Activated CD8-positive, alpha-beta T cell treated with anti-CD3 and anti-CD28 coated beads for 36 hours (primary cell): ENCODE measurements around the gene LRMDA. TPM values are rescaled to one million over a fixed set of nuclear protein-coding genes. Genes with fewer than 3 reads are reported as not detected.

ENCODE experiments used
- ATAC-seq: fragments of 200-7000 bp; cut with Tn5 transposase; one replicate; pipeline ENCODE4 v1.10.0; 2021; ENCODE audit warnings: mild to moderate bottlenecking, moderate library complexity
- CTCF ChIA-PET: fragments of 350-600 bp; sonication (Branson Sonifier 250); formaldehyde crosslinking; loops from one replicate; lab custom pipeline; 2021; ENCODE audit warnings: antibody characterized with exemption; lab: Charles Lee
- POLR2A ChIA-PET: fragments of 350-600 bp; sonication (Branson Sonifier 250); formaldehyde crosslinking; loops from one replicate; lab custom pipeline; 2021; ENCODE audit warnings: antibody characterized with exemption; lab: Charles Lee
- DNase-seq: peaks from one replicate; pipeline ENCODE4 v3.0.0-alpha.2; 2020
- H3K27ac Mint-ChIP-seq: one replicate; pipeline ENCODE4 v1.8.0; 2021; ENCODE audit warnings: mild to moderate bottlenecking, mixed read lengths
- H3K27me3 Mint-ChIP-seq: one replicate; pipeline ENCODE4 v1.8.0; 2021; ENCODE audit warnings: mixed read lengths
- H3K36me3 Mint-ChIP-seq: one replicate; pipeline ENCODE4 v1.8.0; 2021; ENCODE audit warnings: low read depth, mixed read lengths
- H3K4me1 Mint-ChIP-seq: one replicate; pipeline ENCODE4 v1.8.0; 2021; ENCODE audit warnings: low read depth, mixed read lengths
- H3K4me3 Mint-ChIP-seq: one replicate; pipeline ENCODE4 v1.8.0; 2021; ENCODE audit warnings: mild to moderate bottlenecking, moderate library complexity, mixed read lengths
- H3K9me3 Mint-ChIP-seq: one replicate; pipeline ENCODE4 v1.8.0; 2021; ENCODE audit warnings: mixed read lengths
- intact Hi-C: fragments of 100-400 bp; cut with micrococcal nuclease; formaldehyde crosslinking; loops from one replicate; pipeline ENCODE4 v1.10.0; 2022
- total RNA-seq, 2 experiments: library from RNA; stranded (reverse); gene quantifications; one replicate each; pipeline ENCODE4 v1.2.3, GENCODE V29; 2021
- TF ChIP-seq, protein P1 (sequence below): fragments of 200-600 bp; IDR thresholded peaks from one replicate; pipeline ENCODE4 v1.8.0; 2022; ENCODE audit warnings: antibody characterized with exemption, mild to moderate bottlenecking

Gene LRMDA
- total RNA-seq, 2 experiments from 2014 or later = not detected

DNA sequence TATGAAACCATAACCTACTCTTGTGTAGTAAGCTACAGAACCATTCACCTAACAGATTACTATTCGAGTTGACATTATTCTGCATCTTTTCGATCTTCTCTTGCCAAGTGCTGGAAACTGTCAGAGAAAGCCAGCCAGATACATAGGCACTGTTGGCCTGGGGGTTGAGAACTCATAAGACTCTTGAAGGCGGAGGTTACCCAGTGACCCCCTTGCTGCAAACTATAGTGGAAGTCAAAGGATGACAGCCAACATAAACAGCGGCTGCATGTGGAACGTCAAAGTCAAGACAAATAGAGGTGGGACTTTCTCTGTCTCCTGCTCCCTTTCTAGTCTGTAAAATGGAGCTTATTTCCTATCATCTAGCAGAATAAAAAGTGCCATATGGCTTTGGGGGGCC, 394.2 kb downstream of the LRMDA start:
- no peaks in the 10 kb centered on the region for H3K36me3 Mint-ChIP-seq
- H3K9me3 Mint-ChIP-seq = no peaks in the 10 kb centered on the region
- H3K27me3 Mint-ChIP-seq = no peaks in the 10 kb centered on the region
- no peak for DNase-seq
- H3K4me3 Mint-ChIP-seq = no peak overlapping the region
- intact Hi-C loops = no loop called here
- TF ChIP-seq, protein P1, sequence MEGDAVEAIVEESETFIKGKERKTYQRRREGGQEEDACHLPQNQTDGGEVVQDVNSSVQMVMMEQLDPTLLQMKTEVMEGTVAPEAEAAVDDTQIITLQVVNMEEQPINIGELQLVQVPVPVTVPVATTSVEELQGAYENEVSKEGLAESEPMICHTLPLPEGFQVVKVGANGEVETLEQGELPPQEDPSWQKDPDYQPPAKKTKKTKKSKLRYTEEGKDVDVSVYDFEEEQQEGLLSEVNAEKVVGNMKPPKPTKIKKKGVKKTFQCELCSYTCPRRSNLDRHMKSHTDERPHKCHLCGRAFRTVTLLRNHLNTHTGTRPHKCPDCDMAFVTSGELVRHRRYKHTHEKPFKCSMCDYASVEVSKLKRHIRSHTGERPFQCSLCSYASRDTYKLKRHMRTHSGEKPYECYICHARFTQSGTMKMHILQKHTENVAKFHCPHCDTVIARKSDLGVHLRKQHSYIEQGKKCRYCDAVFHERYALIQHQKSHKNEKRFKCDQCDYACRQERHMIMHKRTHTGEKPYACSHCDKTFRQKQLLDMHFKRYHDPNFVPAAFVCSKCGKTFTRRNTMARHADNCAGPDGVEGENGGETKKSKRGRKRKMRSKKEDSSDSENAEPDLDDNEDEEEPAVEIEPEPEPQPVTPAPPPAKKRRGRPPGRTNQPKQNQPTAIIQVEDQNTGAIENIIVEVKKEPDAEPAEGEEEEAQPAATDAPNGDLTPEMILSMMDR = no peak
- H3K27ac Mint-ChIP-seq = no peak overlapping the region
- no peak for ATAC-seq
- ChIA-PET POLR2A (no interaction called here), CTCF (no interaction called here)
- no peaks in the 10 kb centered on the region for H3K4me1 Mint-ChIP-seq

DNA sequence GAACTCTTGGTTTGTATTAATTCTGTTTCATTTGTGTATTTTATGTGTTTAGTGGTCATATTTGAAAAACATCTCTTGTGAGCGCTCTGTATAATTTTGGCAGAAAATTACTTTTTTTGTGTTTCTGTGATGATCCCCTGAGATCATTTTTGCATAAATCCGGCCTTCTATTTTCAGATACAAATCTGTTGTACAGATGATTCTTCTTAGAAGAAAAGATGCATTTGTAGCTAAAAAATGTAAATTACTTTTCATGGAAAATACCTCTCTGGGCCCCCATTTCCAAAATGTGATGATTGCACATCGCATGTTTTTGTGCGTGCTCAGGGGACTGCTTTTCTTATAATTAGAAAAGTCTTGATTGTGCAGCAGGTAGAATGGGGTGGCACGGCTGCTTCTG, 395.4 kb downstream of the LRMDA start:
- POLR2A ChIA-PET = no interaction called here
- Mint-ChIP-seq H3K27ac (no peak overlapping the region), H3K4me3 (no peak overlapping the region), H3K9me3 (no peaks in the 10 kb centered on the region), H3K4me1 (no peaks in the 10 kb centered on the region), H3K27me3 (no peaks in the 10 kb centered on the region), H3K36me3 (no peaks in the 10 kb centered on the region)
- intact Hi-C loops = no loop called here
- ATAC-seq = no peak
- TF ChIP-seq, protein P1 = no peak
- CTCF ChIA-PET = no interaction called here
- DNase-seq = no peak

DNA sequence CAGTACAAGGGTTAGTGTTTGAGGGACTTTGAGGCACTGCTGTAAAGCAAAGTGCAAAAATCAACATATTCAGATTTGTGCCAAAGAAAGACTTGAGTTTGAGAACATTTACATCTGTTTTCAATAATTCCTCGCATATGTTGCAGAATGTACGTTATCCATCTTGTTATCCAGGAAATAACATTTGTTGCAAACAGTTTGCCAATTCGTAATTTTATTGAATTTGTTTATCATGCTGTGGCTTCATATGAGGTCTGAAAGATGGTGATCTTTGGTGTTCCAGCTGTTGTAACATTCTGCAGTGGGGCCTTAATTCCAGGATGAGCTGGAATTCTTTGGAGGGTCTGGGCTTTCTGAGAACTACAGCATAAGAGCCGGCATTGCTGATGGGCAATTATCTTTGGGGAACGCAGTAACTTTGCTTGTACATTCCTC, 396.2 kb downstream of the LRMDA start:
- no peak for DNase-seq
- Mint-ChIP-seq H3K9me3 (no peaks in the 10 kb centered on the region), H3K27ac (no peak overlapping the region), H3K27me3 (no peaks in the 10 kb centered on the region), H3K4me3 (no peak overlapping the region), H3K36me3 (no peaks in the 10 kb centered on the region), H3K4me1 (no peaks in the 10 kb centered on the region)
- TF ChIP-seq, protein P1 = no peak
- no peak for ATAC-seq
- intact Hi-C loops = no loop called here
- CTCF ChIA-PET = no interaction called here
- POLR2A ChIA-PET = no interaction called here

DNA sequence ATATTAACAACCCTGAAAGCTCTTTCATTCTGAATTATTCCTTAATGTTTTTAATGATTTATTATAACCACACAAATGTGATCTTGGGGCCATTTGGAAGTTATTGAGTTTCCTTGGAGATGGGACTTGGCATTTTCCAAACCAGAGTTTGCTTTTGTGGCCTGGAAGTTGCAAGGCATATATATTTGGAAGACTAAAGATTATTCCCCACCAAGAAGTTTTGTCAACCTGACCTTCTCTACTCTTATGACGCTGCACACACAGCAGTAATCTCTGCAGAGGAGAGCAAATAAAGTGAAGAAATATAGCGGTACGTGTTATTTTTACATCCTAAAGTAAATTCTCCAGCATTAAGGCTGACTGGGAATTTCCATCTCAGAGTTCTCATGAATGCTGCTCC, 397.0 kb downstream of the LRMDA start:
- intact Hi-C loops = no loop called here
- POLR2A ChIA-PET = no interaction called here

DNA sequence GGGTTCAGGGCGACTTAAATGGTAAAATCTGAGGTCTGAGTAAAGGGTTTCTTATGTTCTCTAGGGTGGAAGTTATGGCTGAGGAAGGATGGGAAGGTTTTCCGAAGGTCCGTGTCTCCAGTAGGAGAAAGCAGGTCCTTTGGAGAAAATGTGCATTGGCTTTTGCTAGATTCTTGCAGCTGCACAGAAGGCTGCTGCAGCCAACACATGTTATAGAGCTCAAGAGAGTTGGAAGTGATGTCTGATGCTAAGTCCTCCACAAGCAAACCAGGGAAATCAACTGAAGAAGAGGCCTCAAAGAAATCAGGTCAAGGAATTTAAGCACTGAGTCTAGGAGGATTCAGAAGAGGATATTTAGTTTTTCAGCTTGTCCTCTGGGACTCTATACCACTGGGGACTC, 404.6 kb downstream of the LRMDA start:
- Mint-ChIP-seq H3K27ac (no peak overlapping the region), H3K27me3 (peaks cover 5% of the 10 kb centered on the region), H3K36me3 (no peaks in the 10 kb centered on the region), H3K4me1 (no peaks in the 10 kb centered on the region), H3K9me3 (no peaks in the 10 kb centered on the region), H3K4me3 (no peak overlapping the region)
- CTCF ChIA-PET = no interaction called here
- TF ChIP-seq, protein P1 = no peak
- no peak for ATAC-seq
- no peak for DNase-seq
- intact Hi-C loops = no loop called here
- POLR2A ChIA-PET = no interaction called here

More for the DNA sequence above, 397.0 kb downstream of the LRMDA start:
- Mint-ChIP-seq H3K36me3 (no peaks in the 10 kb centered on the region), H3K9me3 (no peaks in the 10 kb centered on the region), H3K27ac (no peak overlapping the region), H3K4me1 (no peaks in the 10 kb centered on the region), H3K27me3 (no peaks in the 10 kb centered on the region), H3K4me3 (no peak overlapping the region)
- no peak for ATAC-seq
- CTCF ChIA-PET = no interaction called here
- TF ChIP-seq, protein P1 = no peak
- no peak for DNase-seq
